Measurements from ENCODE around the gene BANF2. TPM values are rescaled to one million over a fixed set of nuclear protein-coding genes. Genes with fewer than 3 reads are reported as not detected.

BANF2 gene
- total and polyA plus RNA-seq, 2 of the 13 experiments (the other 11 are each of a cell fraction or from before 2014, with no cell fraction given): 0.35 TPM; not detected in 1

DNA sequence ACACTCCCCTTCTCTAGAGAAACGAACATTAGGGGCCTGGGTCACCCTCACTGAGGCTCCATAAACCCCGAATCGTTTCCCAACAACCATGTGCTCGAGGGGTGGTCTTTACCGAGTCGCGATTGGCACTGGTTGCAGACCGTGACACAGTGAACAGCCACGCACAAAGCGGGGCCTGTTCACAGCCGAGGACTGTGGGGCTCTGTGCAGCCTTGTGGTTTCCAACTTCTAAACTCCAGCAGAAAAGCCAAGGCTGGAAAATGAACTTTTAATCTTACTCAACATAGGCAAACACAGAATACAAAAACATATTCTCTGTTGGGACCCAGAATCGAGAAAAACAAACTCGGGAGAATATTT is 36.7 kb upstream of the BANF2 start:
- intact Hi-C loops (cut with micrococcal nuclease; ENCODE audit: unreplicated experiment) (no loop called here), in situ Hi-C loops (cut with HindIII; ENCODE audit: extremely low pct_ligation_motif_present, low pct_unique_long_range_greater_than_20kb) (no loop called here)
- Histone ChIP-seq H3K4me2 (ENCODE audit: low read depth, low read length) (peak overlapping the region; percentile 2; the same call in 1 of the 2 replicates), H3K9ac (ENCODE audit: insufficient read depth, low read depth, low read length) (no peak overlapping the region), H2AFZ (ENCODE audit: low read length) (no peak overlapping the region), H3K36me3 (replicated peaks in 1 of 2; ENCODE audit: control insufficient read depth in 1 of 2, insufficient read depth in 2 of 2, low read length in 2 of 2) (peaks cover 33 to 65% of the 10 kb centered on the region in 2 experiments), H3K9me3 (ENCODE audit: low read length) (no peaks in the 10 kb centered on the region), H3K27me3 (ENCODE audit: control insufficient read depth in 1 of 2, insufficient read depth in 2 of 2, low read length in 2 of 2) (no peaks in the 10 kb centered on the region), H3K4me3 (replicated peaks in 1 of 3; ENCODE audit: insufficient read depth in 1 of 3, low read depth in 2 of 3, low read length in 3 of 3) (no peak overlapping the region), H3K79me2 (ENCODE audit: insufficient read depth, low read length) (peaks cover 91% of the 10 kb centered on the region), H3K27ac (ENCODE audit: extremely low read length, insufficient read depth, low read length) (peak overlapping the region; percentile 21), H4K20me1 (ENCODE audit: insufficient read depth, low read length) (peaks cover 93% of the 10 kb centered on the region), H3K4me1 (ENCODE audit: insufficient read depth, low read length) (peaks cover 58% of the 10 kb centered on the region)
- 70% methylated on average over 13 of the region's 13 CpGs for WGBS (ENCODE audit: low lambda C conversion rate)
- peak; percentile 16 for ATAC-seq
- ChIA-PET POLR2A (interaction anchor here (1.0 kb wide), 1 partner anchor 196 kb away, joined by 5 read pairs; no protein-coding TSS in a partner anchor), CTCF (ENCODE audit: low intra/inter-chr PET ratio, low total read pairs) (no interaction called here)
- BruUV-seq (replicated peaks): no TSS peak
- no peak for DNase-seq (ENCODE audit: low spot score)
- no peak for FAIRE-seq
- TF ChIP-seq JUN (CRISPR knock-in tag; IDR thresholded peaks at IDR 0.05): no peak
- no peak for TF ChIP-seq ZNF503 (CRISPR knock-in tag; IDR thresholded peaks at IDR 0.05)
- TF ChIP-seq, protein P1, sequence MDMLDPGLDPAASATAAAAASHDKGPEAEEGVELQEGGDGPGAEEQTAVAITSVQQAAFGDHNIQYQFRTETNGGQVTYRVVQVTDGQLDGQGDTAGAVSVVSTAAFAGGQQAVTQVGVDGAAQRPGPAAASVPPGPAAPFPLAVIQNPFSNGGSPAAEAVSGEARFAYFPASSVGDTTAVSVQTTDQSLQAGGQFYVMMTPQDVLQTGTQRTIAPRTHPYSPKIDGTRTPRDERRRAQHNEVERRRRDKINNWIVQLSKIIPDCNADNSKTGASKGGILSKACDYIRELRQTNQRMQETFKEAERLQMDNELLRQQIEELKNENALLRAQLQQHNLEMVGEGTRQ (IDR thresholded peaks at IDR 0.05; ENCODE audit: low read depth, low read length): no peak
- TF ChIP-seq, protein P1 (CRISPR knock-in tag; IDR thresholded peaks at IDR 0.05; ENCODE audit: borderline replicate concordance): no peak
- TF ChIP-seq TOE1 (CRISPR knock-in tag; IDR thresholded peaks at IDR 0.05): no peak
- TF ChIP-seq, protein P2, sequence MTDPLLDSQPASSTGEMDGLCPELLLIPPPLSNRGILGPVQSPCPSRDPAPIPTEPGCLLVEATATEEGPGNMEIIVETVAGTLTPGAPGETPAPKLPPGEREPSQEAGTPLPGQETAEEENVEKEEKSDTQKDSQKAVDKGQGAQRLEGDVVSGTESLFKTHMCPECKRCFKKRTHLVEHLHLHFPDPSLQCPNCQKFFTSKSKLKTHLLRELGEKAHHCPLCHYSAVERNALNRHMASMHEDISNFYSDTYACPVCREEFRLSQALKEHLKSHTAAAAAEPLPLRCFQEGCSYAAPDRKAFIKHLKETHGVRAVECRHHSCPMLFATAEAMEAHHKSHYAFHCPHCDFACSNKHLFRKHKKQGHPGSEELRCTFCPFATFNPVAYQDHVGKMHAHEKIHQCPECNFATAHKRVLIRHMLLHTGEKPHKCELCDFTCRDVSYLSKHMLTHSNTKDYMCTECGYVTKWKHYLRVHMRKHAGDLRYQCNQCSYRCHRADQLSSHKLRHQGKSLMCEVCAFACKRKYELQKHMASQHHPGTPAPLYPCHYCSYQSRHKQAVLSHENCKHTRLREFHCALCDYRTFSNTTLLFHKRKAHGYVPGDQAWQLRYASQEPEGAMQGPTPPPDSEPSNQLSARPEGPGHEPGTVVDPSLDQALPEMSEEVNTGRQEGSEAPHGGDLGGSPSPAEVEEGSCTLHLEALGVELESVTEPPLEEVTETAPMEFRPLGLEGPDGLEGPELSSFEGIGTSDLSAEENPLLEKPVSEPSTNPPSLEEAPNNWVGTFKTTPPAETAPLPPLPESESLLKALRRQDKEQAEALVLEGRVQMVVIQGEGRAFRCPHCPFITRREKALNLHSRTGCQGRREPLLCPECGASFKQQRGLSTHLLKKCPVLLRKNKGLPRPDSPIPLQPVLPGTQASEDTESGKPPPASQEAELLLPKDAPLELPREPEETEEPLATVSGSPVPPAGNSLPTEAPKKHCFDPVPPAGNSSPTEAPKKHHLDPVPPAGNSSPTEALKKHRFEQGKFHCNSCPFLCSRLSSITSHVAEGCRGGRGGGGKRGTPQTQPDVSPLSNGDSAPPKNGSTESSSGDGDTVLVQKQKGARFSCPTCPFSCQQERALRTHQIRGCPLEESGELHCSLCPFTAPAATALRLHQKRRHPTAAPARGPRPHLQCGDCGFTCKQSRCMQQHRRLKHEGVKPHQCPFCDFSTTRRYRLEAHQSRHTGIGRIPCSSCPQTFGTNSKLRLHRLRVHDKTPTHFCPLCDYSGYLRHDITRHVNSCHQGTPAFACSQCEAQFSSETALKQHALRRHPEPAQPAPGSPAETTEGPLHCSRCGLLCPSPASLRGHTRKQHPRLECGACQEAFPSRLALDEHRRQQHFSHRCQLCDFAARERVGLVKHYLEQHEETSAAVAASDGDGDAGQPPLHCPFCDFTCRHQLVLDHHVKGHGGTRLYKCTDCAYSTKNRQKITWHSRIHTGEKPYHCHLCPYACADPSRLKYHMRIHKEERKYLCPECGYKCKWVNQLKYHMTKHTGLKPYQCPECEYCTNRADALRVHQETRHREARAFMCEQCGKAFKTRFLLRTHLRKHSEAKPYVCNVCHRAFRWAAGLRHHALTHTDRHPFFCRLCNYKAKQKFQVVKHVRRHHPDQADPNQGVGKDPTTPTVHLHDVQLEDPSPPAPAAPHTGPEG (CRISPR knock-in tag; IDR thresholded peaks at IDR 0.05): 0 out of 2 replicates have a peak, but pooled peaks have one; percentile 41
- TF ChIP-seq RBFOX2 (IDR thresholded peaks at IDR 0.05; ENCODE audit: low read depth, low read length): 0 out of 2 replicates have a peak, but pooled peaks have one; percentile 17
- no peak for TF ChIP-seq LCORL (IDR thresholded peaks at IDR 0.05)
- TF ChIP-seq LCORL (CRISPR knock-in tag; IDR thresholded peaks at IDR 0.05): no peak
- TF ChIP-seq, protein P3, sequence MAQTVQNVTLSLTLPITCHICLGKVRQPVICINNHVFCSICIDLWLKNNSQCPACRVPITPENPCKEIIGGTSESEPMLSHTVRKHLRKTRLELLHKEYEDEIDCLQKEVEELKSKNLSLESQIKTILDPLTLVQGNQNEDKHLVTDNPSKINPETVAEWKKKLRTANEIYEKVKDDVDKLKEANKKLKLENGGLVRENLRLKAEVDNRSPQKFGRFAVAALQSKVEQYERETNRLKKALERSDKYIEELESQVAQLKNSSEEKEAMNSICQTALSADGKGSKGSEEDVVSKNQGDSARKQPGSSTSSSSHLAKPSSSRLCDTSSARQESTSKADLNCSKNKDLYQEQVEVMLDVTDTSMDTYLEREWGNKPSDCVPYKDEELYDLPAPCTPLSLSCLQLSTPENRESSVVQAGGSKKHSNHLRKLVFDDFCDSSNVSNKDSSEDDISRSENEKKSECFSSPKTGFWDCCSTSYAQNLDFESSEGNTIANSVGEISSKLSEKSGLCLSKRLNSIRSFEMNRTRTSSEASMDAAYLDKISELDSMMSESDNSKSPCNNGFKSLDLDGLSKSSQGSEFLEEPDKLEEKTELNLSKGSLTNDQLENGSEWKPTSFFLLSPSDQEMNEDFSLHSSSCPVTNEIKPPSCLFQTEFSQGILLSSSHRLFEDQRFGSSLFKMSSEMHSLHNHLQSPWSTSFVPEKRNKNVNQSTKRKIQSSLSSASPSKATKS (CRISPR knock-in tag; IDR thresholded peaks at IDR 0.05): no peak
- TF ChIP-seq RBM22 (optimal IDR thresholded peaks at IDR 0.05; ENCODE audit: low read length): peak; percentile 57
- TF ChIP-seq ZKSCAN1 (IDR thresholded peaks at IDR 0.05; ENCODE audit: low read length): no peak

All from HepG2 (cell line).